ENCODE results near the gene ERN1.
A peak's percentile ranks its signal among the peaks of the same experiment; 100 is the strongest.

The ERN1 gene

GRCh38 chr17:64024781-64025731 lies 104.9 kb downstream of the ERN1 start:
- Histone ChIP-seq H3K9me3 (ENCODE audit: control insufficient read depth, insufficient read depth, low read depth, low read length) (no peaks in the 10 kb centered on the region), H3K4me1 (ENCODE audit: control insufficient read depth, insufficient read depth, low read length) (no peaks in the 10 kb centered on the region), H3K27ac (ENCODE audit: extremely low read depth, low read depth, low read length) (no peak overlapping the region), H3K4me3 (ENCODE audit: low read depth, low read length) (no peak overlapping the region), H3K36me3 (ENCODE audit: control insufficient read depth in 2 of 2, insufficient read depth in 1 of 2, low read length in 2 of 2) (no peaks in the 10 kb centered on the region)
- POLR2A ChIA-PET, result no interaction called here
- peak; percentile 75; the same call in 1 of the 2 replicates for TF ChIP-seq ZNF768 (tag by site-specific recombination; IDR thresholded peaks at IDR 0.05)
- TF ChIP-seq KLF10 (tag by site-specific recombination; IDR thresholded peaks at IDR 0.05), result no peak
- TF ChIP-seq ZFP37 (tag by site-specific recombination; IDR thresholded peaks at IDR 0.05), result no peak
- TF ChIP-seq ZNF18 (tag by site-specific recombination; IDR thresholded peaks at IDR 0.05), result no peak
- no peak for TF ChIP-seq OVOL3 (tag by site-specific recombination; IDR thresholded peaks at IDR 0.05)
- TF ChIP-seq, protein P1, sequence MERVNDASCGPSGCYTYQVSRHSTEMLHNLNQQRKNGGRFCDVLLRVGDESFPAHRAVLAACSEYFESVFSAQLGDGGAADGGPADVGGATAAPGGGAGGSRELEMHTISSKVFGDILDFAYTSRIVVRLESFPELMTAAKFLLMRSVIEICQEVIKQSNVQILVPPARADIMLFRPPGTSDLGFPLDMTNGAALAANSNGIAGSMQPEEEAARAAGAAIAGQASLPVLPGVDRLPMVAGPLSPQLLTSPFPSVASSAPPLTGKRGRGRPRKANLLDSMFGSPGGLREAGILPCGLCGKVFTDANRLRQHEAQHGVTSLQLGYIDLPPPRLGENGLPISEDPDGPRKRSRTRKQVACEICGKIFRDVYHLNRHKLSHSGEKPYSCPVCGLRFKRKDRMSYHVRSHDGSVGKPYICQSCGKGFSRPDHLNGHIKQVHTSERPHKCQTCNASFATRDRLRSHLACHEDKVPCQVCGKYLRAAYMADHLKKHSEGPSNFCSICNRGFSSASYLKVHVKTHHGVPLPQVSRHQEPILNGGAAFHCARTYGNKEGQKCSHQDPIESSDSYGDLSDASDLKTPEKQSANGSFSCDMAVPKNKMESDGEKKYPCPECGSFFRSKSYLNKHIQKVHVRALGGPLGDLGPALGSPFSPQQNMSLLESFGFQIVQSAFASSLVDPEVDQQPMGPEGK (tag by site-specific recombination; IDR thresholded peaks at IDR 0.05), result 0 out of 2 replicates have a peak, but pooled peaks have one; percentile 17
- TF ChIP-seq ZBTB49 (tag by site-specific recombination; IDR thresholded peaks at IDR 0.05; ENCODE audit: low read depth), result no peak
- no peak for TF ChIP-seq ZNF211 (tag by site-specific recombination; IDR thresholded peaks at IDR 0.05; ENCODE audit: low read depth)
- no peak for TF ChIP-seq ZNF112 (tag by site-specific recombination; IDR thresholded peaks at IDR 0.05)
- no peak for TF ChIP-seq KLF16 (tag by site-specific recombination; IDR thresholded peaks at IDR 0.05)
- CTCF ChIA-PET, result interaction anchor here (0.6 to 8.8 kb wide), 43 partner anchors 8 to 390 kb away, joined by 3 to 295 read pairs (median 5); partner anchors contain the start of genes CSHL1, ERN1 and GH1

DNA sequence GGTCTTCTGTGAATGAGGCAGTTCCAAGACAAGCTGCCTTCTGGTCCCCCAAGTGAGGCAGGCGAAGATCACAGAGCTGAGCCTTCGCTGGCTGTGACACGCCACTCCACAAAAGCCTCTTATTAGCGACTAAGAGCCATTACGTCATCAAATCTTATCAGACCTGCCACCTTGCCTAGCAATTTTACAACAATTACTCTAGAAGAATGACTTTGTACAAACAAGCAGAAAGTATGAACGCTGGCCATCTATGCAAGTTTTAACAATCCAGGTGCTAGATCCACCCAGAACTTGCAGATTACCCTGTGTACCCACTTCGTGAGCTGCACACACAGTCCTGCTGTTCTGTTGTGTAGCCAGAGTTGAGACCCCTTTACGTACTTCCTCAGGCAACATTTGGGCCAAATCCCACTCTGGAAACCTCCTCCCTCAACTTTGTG lies 105.7 kb downstream of the ERN1 start:
- ChIA-PET POLR2A (no interaction called here), CTCF (interaction anchor here (0.9 to 8.8 kb wide), 8 partner anchors 7 to 113 kb away, joined by 3 to 295 read pairs (median 18); partner anchors contain the start of genes CSHL1, ERN1 and GH1)
- no peaks in the 10 kb centered on the region for H3K36me3 ChIP-seq (ENCODE audit: control insufficient read depth in 2 of 2, insufficient read depth in 1 of 2, low read length in 2 of 2)
- no peaks in the 10 kb centered on the region for H3K9me3 ChIP-seq (ENCODE audit: control insufficient read depth, insufficient read depth, low read depth, low read length)
- no peak overlapping the region for H3K27ac ChIP-seq (ENCODE audit: extremely low read depth, low read depth, low read length)
- no peaks in the 10 kb centered on the region for H3K4me1 ChIP-seq (ENCODE audit: control insufficient read depth, insufficient read depth, low read length)
- H3K4me3 ChIP-seq (ENCODE audit: low read depth, low read length), result no peak overlapping the region
- TF ChIP-seq ZSCAN23 (tag by site-specific recombination; IDR thresholded peaks at IDR 0.05) (no peak), SP7 (tag by site-specific recombination; IDR thresholded peaks at IDR 0.05) (peak; percentile 75), ZNF155 (tag by site-specific recombination; IDR thresholded peaks at IDR 0.05) (no peak), ZNF248 (tag by site-specific recombination; IDR thresholded peaks at IDR 0.05) (no peak), ZNF600 (tag by site-specific recombination; IDR thresholded peaks at IDR 0.05) (no peak), ZNF624 (tag by site-specific recombination; IDR thresholded peaks at IDR 0.05) (no peak), ZNF548 (tag by site-specific recombination; IDR thresholded peaks at IDR 0.05) (no peak), ZNF335 (tag by site-specific recombination; conservative IDR thresholded peaks at IDR 0.05) (peak; percentile 33), YY1 (tag by site-specific recombination; IDR thresholded peaks at IDR 0.05) (no peak), ZNF26 (tag by site-specific recombination; IDR thresholded peaks at IDR 0.05) (no peak)
- TF ChIP-seq, protein P2, sequence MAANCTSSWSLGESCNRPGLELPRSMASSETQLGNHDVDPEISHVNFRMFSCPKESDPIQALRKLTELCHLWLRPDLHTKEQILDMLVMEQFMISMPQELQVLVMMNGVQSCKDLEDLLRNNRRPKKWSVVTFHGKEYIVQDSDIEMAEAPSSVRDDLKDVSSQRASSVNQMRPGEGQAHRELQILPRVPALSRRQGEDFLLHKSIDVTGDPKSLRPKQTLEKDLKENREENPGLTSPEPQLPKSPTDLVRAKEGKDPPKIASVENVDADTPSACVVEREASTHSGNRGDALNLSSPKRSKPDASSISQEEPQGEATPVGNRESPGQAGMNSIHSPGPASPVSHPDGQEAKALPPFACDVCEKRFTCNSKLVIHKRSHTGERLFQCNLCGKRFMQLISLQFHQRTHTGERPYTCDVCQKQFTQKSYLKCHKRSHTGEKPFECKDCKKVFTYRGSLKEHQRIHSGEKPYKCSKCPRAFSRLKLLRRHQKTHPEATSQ (tag by site-specific recombination; IDR thresholded peaks at IDR 0.05), result no peak
- TF ChIP-seq, protein P3, sequence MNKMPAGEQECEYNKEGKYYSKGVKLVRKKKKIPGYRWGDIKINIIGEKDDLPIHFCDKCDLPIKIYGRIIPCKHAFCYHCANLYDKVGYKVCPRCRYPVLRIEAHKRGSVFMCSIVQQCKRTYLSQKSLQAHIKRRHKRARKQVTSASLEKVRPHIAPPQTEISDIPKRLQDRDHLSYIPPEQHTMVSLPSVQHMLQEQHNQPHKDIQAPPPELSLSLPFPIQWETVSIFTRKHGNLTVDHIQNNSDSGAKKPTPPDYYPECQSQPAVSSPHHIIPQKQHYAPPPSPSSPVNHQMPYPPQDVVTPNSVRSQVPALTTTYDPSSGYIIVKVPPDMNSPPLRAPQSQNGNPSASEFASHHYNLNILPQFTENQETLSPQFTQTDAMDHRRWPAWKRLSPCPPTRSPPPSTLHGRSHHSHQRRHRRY (tag by site-specific recombination; IDR thresholded peaks at IDR 0.05), result no peak

Measured in HEK293 (cell line).